Memory B cell (primary cell): ENCODE measurements around the gene CTU2.

Source experiments
- ATAC-seq: fragments of 150-1000 bp; cut with Tn5 transposase; 2 replicates; pipeline ENCODE4 v1.10.0; 2021; ENCODE audit warnings: low read depth, mild to moderate bottlenecking, moderate library complexity
- DNase-seq, 2 donors: peaks; one replicate each; pipeline ENCODE4 v3.0.0; 2022; ENCODE audit warnings: low spot score in 2 of 2
- H3K27ac Mint-ChIP-seq: one replicate; pipeline ENCODE4 v1.8.0; 2022; ENCODE audit warnings: mild to moderate bottlenecking, moderate library complexity, mixed read lengths
- H3K27me3 Mint-ChIP-seq: one replicate; pipeline ENCODE4 v1.8.0; 2022; ENCODE audit warnings: mixed read lengths
- H3K36me3 Mint-ChIP-seq: one replicate; pipeline ENCODE4 v1.8.0; 2022; ENCODE audit warnings: mild to moderate bottlenecking, mixed read lengths
- H3K4me1 Mint-ChIP-seq: one replicate; pipeline ENCODE4 v1.8.0; 2022; ENCODE audit warnings: mixed read lengths
- H3K4me3 Mint-ChIP-seq: one replicate; pipeline ENCODE4 v1.8.0; 2022; ENCODE audit warnings: mild to moderate bottlenecking, moderate library complexity, mixed read lengths
- H3K9me3 Mint-ChIP-seq: one replicate; pipeline ENCODE4 v1.8.0; 2022; ENCODE audit warnings: mixed read lengths

The CTU2 gene

GRCh38 chr16:88762258-88762870 is 56.1 kb downstream of the CTU2 start:
- Mint-ChIP-seq H3K36me3 (peaks cover 6% of the 10 kb centered on the region), H3K27ac (no peak overlapping the region), H3K4me3 (no peak overlapping the region), H3K4me1 (peaks cover 23% of the 10 kb centered on the region), H3K9me3 (no peaks in the 10 kb centered on the region), H3K27me3 (no peaks in the 10 kb centered on the region)
- ATAC-seq: no peak
- DNase-seq: no peak

- Mint-ChIP-seq H3K36me3 (peaks cover 6% of the 10 kb centered on the region), H3K27ac (no peak overlapping the region), H3K9me3 (no peaks in the 10 kb centered on the region), H3K4me3 (no peak overlapping the region), H3K27me3 (no peaks in the 10 kb centered on the region), H3K4me1 (peaks cover 27% of the 10 kb centered on the region)
- DNase-seq: no peak
- no peak for ATAC-seq
These were observed 56.6 kb downstream of the CTU2 start for GRCh38 chr16:88762941-88763340.

- DNase-seq (no peak), ATAC-seq (no peak)
- no peaks in the 10 kb centered on the region for H3K27me3 Mint-ChIP-seq
- peaks cover 23% of the 10 kb centered on the region for H3K4me1 Mint-ChIP-seq
- no peak overlapping the region for H3K4me3 Mint-ChIP-seq
- H3K9me3 Mint-ChIP-seq: no peaks in the 10 kb centered on the region
- H3K36me3 Mint-ChIP-seq: peaks cover 5% of the 10 kb centered on the region
- H3K27ac Mint-ChIP-seq: no peak overlapping the region
These were observed 57.3 kb downstream of the CTU2 start for GRCh38 chr16:88763502-88764053.

- Mint-ChIP-seq H3K36me3 (peaks cover 1% of the 10 kb centered on the region), H3K27ac (no peak overlapping the region)
These were observed 57.8 kb downstream of the CTU2 start for GRCh38 chr16:88764080-88764479.

GRCh38 chr16:88764913-88765349 is 58.6 kb downstream of the CTU2 start:
- no peak for ATAC-seq
- Mint-ChIP-seq H3K4me3 (no peak overlapping the region), H3K27ac (no peak overlapping the region), H3K9me3 (no peaks in the 10 kb centered on the region), H3K27me3 (no peaks in the 10 kb centered on the region), H3K4me1 (peaks cover 28% of the 10 kb centered on the region), H3K36me3 (peaks cover 1% of the 10 kb centered on the region)
- no peak for DNase-seq

More at GRCh38 chr16:88764080-88764479, 57.8 kb downstream of the CTU2 start:
- no peak for ATAC-seq
- peaks cover 22% of the 10 kb centered on the region for H3K4me1 Mint-ChIP-seq
- no peaks in the 10 kb centered on the region for H3K9me3 Mint-ChIP-seq
- no peaks in the 10 kb centered on the region for H3K27me3 Mint-ChIP-seq
- no peak overlapping the region for H3K4me3 Mint-ChIP-seq
- DNase-seq: no peak
